Mesenteric fat pad (tissue), 1 donor: ENCODE data around the gene GPRIN2. TPM values are rescaled to one million over a fixed set of nuclear protein-coding genes. Genes with fewer than 3 reads are reported as not detected.
A peak's percentile ranks its signal among the peaks of the same experiment; 100 is the strongest.
"Not testable (repeated sequence)": the region's sequence is repeated elsewhere in the genome, so short reads cannot be mapped to it uniquely, and the experiment has no call there.

Source experiments
- DNase-seq: peaks from one replicate; pipeline ENCODE4 v3.0.0-alpha.2; 2020; ENCODE audit warnings: low spot score
- total RNA-seq: library from RNA; stranded (reverse); fragmentation: NEBNext Ultra II Directional; extraction: Animal tissue kit (Norgen Biotek cat#: 25700); gene quantifications from one replicate; pipeline ENCODE4 v1.2.1, GENCODE V29; 2021
- donor health status: DM: yes; HTN: yes; CAD: no.

GPRIN2 gene
- total RNA-seq, 1 donor from 2014 or later = not detected

- peak; percentile 82 for DNase-seq
These were observed 34.0 kb downstream of the GPRIN2 start for GRCh38 chr10:46522295-46523118.

- peak; percentile 86 for DNase-seq
These were observed 35.5 kb downstream of the GPRIN2 start for GRCh38 chr10:46520941-46521340.

- DNase-seq = peak; percentile 89
These were observed 36.1 kb downstream of the GPRIN2 start for GRCh38 chr10:46520381-46520780.

GRCh38 chr10:46518028-46518725 lies 38.3 kb downstream of the GPRIN2 start:
- peak; percentile 83 for DNase-seq

- DNase-seq = peak; percentile 83
These were observed 38.9 kb downstream of the GPRIN2 start for GRCh38 chr10:46517541-46517940.

- DNase-seq = peak; percentile 80
These were observed 39.6 kb downstream of the GPRIN2 start for GRCh38 chr10:46516660-46517416.

- peak; percentile 86 for DNase-seq
These were observed 40.7 kb downstream of the GPRIN2 start for GRCh38 chr10:46515793-46516192.

GRCh38 chr10:46515366-46515765 lies 41.1 kb downstream of the GPRIN2 start:
- DNase-seq = no peak

GRCh38 chr10:46514899-46515298 lies 41.6 kb downstream of the GPRIN2 start:
- DNase-seq = no peak

- DNase-seq = no peak
These were observed 42.0 kb downstream of the GPRIN2 start for GRCh38 chr10:46514431-46514861.

GRCh38 chr10:46513333-46513732 lies 43.1 kb downstream of the GPRIN2 start:
- DNase-seq = not testable (repeated sequence)

- DNase-seq = not testable (repeated sequence)
These were observed 43.7 kb downstream of the GPRIN2 start for GRCh38 chr10:46512725-46513124.

- not testable (repeated sequence) for DNase-seq
These were observed 44.5 kb downstream of the GPRIN2 start for GRCh38 chr10:46512002-46512401.

Other genes starting within 250 kb of the GPRIN2 start
- not detected for gene ANXA8L1, start 180.9 kb downstream of the GPRIN2 start, total RNA-seq
- gene NPY4R, start 90.7 kb downstream of the GPRIN2 start, total RNA-seq = not detected
- gene SYT15, start 22.5 kb upstream of the GPRIN2 start, total RNA-seq = 6.3 TPM